NOMO-1 (cell line): Measurements from ENCODE around the gene MARCHF3.
"Not testable (repeated sequence)": the region's sequence is repeated elsewhere in the genome, so short reads cannot be mapped to it uniquely, and the experiment has no call there.

Source experiments
- DNase-seq, 2 experiments: peaks; one replicate each; lab custom pipeline; 2025; ENCODE audit not compliant: unreplicated experiment in 2 of 2; lab: John Stamatoyannopoulos, UW

MARCHF3 gene, protein sequence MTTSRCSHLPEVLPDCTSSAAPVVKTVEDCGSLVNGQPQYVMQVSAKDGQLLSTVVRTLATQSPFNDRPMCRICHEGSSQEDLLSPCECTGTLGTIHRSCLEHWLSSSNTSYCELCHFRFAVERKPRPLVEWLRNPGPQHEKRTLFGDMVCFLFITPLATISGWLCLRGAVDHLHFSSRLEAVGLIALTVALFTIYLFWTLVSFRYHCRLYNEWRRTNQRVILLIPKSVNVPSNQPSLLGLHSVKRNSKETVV

DNA sequence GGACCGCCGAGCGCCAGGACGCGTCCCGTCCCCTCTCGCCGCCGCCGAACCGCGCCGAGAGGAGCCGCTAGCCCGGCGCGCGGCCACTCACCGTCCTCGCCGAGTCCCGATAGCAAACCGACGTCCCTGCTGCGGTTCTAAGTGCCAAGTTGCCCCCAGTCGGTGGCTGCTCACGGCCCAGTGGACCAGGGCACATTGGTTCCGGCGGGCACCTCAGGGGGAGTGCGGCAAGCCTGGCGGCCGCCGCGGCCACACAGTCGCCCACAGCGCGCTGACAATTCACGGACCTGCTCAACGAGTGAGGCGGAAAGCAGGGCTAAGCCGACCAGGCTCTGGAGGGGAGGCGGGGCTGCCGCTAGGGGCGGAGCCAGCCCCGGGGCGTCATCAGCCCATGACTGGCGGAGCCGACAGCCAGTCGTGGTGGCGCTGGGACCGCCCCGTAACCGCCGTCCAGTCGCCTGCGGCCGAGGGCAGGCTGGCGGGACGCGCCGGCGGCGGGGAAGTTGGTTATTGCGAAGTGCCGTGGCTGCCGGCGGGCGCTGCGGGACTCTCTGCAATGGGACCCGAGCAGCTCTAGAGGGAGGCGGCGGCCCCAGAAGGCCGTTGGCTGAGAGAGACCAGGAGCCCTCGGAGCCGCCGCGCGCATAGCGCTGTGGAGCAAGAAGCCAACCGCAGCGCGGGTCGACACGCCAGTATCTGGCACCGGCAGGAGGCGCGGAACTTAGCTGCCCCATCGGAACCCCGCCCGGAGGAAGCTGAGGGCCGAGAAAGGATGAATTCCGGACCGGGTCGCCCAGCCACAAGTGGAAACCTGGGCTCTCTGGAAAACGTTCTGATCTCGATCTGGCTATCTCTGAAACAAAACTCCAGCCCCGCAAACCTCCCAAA, at the start of gene MARCHF3:
TSS of gene MARCHF3 (minus strand) at position 300 of the 888 bp plus-strand sequence. CDS start 112,387 bp downstream, outside the sequence.
- DNase-seq, result peak; percentile 90 to 98

DNA sequence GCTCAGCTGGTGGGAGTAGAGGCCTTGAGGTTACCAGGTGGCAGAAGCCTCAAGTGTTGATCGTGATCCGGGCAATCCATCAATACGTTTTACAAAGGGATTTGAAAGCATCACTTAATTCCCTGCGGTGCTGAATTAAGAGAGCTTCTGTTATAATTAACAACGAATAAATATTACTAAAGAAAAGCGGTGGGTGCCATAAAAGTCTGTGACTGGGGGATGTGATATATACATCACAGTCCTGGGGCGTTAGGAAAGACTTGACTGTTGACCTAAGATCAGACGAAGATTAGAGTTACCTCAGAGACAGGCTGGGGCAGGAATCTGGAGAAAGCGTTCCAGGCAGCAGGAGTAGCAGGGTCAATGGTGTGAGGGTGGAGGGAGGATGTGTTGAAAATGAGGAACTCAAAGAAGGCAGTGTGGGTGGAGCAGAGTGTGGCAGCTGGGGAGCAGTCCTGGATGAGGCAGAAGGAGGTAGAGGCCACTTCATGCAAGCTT, 49.7 kb upstream of the MARCHF3 start:
- peak; percentile 58 to 62 for DNase-seq

- DNase-seq, result no peak
Measured at GRCh38 chr5:127077366-127077765, 47.0 kb upstream of the MARCHF3 start.

DNA sequence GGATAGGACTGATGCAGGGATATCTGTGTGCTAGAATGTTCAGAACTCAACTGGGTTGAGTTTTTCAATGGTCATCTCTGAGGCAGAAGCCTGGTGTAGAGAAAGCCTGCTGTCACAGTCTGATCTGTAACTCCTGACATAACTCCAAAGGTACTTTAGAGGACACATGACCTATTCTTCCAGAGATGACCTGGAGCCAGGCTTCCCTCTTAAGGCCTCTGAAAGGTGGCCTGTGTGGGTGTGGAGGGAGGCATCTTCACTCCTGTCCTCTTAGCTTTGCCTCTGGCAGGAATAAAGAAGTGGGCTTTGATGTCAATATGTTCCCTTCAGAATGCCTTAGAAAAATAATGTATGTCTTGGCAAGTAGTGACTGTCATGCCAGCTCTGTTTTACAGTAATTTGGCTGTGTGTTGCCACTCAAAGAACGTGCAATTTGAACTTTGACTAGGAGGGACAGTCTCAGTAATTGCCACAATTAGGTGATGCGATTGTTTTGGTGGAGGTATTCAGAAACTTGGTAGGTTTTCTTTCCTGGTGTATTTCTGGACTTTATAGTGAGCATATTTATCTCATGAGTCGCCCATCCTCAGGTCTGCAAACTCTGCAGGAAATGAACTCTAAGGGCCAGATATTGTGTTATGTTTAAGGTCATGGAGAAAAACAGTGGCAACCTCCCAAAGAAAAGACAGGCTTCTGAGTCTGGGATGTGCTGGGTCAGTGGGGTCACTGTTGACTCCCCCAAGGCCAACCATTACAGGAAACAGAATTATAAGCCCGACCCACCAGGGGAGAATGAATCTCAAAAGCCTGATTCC, 46.2 kb upstream of the MARCHF3 start:
- DNase-seq, result no peak

GRCh38 chr5:127074466-127074865, 44.1 kb upstream of the MARCHF3 start:
- DNase-seq, result no peak

GRCh38 chr5:127072861-127073846, 42.8 kb upstream of the MARCHF3 start, which contains the start of gene C5orf63:
Gene C5orf63 (minus strand): TSS chr5:127073502. CDS start chr5:127058995, 14,507 bp downstream.
- DNase-seq, result peak; percentile 55 to 83

DNA sequence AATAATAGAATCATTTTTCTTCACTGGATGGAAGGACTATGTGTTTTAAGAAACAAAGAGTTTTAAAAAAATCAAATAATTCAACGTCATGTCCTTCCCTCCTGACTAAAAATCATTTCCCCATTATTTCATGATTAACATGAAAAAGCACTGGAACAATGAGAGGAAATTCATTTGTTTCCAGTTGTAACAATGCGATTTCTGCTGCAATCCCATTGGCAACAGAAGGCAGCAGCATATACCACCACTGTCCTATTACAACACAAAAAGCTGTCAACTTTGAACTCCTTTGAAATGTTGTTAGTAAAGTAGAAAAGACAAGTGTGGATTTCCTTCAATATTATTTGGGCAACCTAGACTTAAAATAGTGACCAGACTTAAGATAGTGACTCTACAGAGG, 39.9 kb upstream of the MARCHF3 start:
- no peak for DNase-seq

- DNase-seq, result no peak
Measured at GRCh38 chr5:127068493-127069214, 38.3 kb upstream of the MARCHF3 start.

DNA sequence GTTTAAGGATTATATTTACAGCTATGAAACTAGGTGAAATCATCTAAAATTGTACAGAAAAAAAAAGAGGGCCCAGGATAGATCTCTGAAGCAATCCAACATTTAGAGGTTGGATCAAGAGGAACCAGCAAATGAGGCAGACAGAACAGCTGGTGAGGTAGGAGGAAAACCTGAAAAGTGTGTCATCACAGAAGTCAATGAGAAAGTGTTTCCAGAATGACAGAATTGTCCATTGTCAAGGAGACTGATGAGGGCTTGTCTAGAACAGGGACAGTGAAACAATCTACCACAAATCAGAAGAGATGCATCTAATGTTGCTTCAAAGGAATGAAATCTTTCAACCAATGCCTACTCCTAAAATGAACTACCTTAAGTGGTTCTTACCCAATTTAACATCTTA, 36.4 kb upstream of the MARCHF3 start:
- DNase-seq, result no peak

DNA sequence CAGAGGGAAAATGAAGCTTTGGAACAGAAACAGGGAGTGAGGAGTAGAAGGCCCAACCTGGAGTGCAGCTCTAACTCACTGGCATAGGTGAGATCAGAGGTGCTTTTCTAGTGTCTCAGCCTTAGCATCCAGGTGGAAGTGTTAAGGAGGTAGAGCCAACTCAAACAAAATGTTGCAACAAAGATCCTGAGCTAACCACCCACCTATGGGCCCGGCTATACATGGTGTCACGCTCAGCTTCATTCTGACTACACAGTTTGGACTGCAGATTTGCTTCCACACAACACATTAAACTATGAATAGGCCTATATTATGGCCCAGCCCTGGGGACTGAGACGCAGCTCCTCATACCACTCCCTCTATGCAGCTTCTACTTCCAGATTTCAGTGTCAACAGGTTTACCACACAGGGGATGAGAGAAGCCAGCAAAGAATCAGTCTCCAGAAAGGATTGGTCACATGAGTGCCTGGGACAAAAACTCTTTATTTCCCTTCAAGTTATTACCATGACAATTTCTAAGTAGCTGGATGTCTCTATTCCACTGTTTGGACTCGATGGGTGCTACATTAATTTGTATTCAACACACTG, 34.0 kb upstream of the MARCHF3 start:
- no peak for DNase-seq

DNA sequence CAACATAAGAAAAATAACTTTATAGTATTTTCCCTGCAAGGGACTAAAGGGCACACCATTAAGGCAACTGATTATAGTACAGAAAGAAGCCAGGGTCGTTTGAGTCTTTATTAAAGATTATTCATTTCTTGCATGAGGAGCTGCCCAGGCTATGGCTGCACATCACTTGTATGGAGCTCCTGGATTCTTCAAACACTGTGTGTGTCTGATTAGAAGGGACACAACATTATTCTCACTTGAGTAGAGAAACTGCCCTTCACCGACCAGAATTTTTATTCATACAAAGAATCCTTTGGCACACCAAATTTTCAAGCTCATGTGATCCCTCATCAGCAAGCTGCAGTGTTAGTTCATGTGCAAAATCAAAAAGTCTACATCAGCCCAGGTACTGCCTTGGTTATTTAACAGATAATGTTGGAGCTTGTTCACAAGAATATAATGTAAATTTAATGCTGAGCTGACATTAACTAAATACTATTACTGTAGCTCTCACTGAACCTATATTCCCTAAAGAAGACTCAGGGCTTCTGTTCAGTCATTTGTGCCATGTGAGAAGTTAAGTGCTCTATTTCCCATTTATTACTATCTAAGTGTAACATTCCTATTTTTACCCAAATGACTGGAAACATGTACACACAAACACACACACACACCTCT, 33.0 kb upstream of the MARCHF3 start:
- no peak for DNase-seq

DNA sequence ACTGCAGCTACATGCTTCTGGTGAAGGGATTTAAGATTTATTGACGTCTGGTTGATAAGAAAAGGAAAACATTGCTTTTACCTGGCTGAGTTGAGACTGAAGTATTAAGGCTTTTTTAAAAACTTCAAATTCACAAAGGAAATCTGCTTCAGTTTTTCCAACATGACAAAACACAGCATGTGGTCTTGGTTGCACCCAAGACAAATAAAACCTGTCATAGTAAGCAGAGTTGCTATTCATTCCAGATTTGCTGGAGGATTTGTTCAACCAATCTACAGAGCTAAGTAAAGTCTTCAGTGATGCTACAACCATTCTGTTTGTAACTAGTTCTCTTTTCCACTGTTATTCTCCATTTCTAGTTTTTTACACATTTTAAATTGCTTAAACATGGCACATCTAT, 31.6 kb upstream of the MARCHF3 start:
- DNase-seq, result no peak

DNA sequence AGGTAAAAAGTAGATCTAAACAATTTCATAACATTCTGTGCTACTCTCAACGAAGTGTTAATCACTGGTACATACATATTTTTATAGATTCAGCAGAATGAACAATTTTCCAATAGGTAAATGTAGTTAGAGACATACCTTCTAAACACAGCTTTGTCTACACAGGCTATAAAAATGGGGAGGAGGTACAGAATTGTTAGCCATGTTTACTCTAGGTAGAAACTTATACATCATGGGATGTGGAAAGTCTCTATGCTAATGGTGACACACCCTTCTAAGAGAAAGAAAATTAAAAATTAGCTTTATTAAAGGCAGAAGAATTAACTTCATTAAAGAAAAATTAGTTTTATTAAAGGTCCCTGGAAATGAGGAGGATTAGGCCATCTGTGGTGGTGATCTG, 31.2 kb upstream of the MARCHF3 start:
- no peak for DNase-seq

- no peak for DNase-seq
Measured at GRCh38 chr5:127060470-127060985, 30.2 kb upstream of the MARCHF3 start.

DNA sequence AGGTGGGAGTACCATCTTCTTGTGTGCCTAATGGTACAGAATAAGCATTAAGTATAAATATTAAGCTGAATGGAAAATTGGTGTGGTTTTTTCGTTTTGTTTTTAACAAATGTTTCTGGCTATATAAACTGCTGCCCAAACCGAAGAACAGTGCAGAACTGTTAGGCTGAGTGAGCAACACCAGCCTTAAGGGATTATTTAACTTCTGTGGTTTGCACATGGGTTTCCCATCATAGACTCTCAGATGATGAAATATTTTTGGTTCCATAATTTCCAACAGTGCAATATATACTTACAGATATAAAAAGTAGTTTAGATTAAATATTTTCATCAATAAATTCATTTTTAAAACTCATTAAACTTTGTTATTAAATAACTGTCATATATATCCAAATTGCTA, 26.5 kb upstream of the MARCHF3 start:
- DNase-seq, result no peak

DNA sequence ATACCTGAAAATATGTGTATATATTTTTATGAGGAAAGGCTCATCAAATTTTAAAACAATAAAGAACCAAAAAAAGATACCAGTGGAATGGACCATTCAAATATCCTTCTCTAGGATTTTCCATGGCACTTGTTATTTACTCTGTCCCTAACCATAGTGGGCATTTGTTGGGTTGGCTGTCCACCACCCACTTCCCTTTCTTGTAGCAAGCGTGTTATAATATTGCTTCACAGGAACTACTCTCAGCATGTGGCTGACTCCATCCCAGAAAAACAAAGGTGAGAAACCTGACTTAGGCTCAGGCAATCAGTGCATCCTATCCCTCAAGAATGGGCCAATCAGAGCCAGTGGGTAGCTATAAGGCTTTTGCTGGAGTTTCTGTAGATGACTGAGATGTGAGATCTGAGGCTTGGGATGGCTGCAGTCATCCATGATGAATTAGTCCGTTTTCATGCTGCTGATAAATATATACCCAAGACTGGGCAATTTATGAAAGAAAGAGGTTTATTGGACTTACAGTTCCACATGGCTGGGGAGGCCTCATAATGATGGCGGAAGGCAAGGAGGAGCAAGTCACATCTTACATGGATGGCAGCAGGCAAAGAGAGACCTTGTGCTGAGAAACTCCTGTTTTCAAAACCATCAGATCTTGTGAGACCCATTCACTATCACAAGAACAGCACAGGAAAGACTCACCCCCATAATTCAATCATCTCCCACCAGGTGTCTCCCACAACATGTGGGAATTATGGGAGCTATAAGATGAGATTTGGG, 25.7 kb upstream of the MARCHF3 start:
- DNase-seq, result peak in 1 of 2 experiments; percentile 26

- DNase-seq, result not testable (repeated sequence)
Measured at GRCh38 chr5:127053551-127053950, 23.2 kb upstream of the MARCHF3 start.
